HCT116 (cell line): ENCODE data around the gene XPNPEP2.

Source experiments
- CTCF ChIP-seq, 3 experiments: fragments of 200-600 bp in 1 of 3; sonication (generic) in 1 of 3; IDR thresholded peaks in 2 of 3; conservative IDR thresholded peaks in 1 of 3; 2 replicates each; pipeline ENCODE4 v1.5.1; 2012 to 2017; ENCODE audit warnings: low read depth in 2 of 3, low read length in 2 of 3, antibody characterized with exemption in 1 of 3, borderline replicate concordance in 1 of 3, control low read depth in 1 of 3, mild to moderate bottlenecking in 1 of 3, mixed read lengths in 1 of 3, mixed run types in 1 of 3, moderate library complexity in 1 of 3; ENCODE audit not compliant: insufficient read depth in 1 of 3
- EZH2 ChIP-seq: fragments of 200-600 bp; sonication (generic); IDR thresholded peaks from 2 replicates; pipeline ENCODE4 v1.6.1; 2017; ENCODE audit warnings: antibody characterized with exemption, mixed run types
- FOSL1 ChIP-seq: IDR thresholded peaks from 2 replicates; pipeline ENCODE4 v1.6.1; 2012; ENCODE audit warnings: low read depth
- POLR2A ChIP-seq: IDR thresholded peaks from 2 replicates; pipeline ENCODE4 v1.7.0; 2011; ENCODE audit warnings: borderline replicate concordance; ENCODE audit not compliant: insufficient read depth, insufficient read length; ENCODE audit errors: extremely low read depth
- POLR2AphosphoS5 ChIP-seq: IDR thresholded peaks from 2 replicates; pipeline ENCODE4 v1.6.1; 2011; ENCODE audit warnings: mild to moderate bottlenecking, low read depth, low read length, moderate library complexity
- REST ChIP-seq: IDR thresholded peaks from 2 replicates; pipeline ENCODE4 v1.6.1; 2012; ENCODE audit warnings: low read depth
- SIN3A ChIP-seq: IDR thresholded peaks from 2 replicates; pipeline ENCODE4 v1.6.1; 2012; ENCODE audit warnings: low read depth
- SP1 ChIP-seq: IDR thresholded peaks from 2 replicates; pipeline ENCODE4 v1.6.1; 2012; ENCODE audit warnings: low read depth
- ZFX ChIP-seq: fragments of 450-650 bp; IDR thresholded peaks from 2 replicates; pipeline ENCODE4 v1.6.1; 2017
- TF ChIP-seq, protein P1 (sequence below): IDR thresholded peaks from 2 replicates; pipeline ENCODE4 v1.6.1; 2012

DNA sequence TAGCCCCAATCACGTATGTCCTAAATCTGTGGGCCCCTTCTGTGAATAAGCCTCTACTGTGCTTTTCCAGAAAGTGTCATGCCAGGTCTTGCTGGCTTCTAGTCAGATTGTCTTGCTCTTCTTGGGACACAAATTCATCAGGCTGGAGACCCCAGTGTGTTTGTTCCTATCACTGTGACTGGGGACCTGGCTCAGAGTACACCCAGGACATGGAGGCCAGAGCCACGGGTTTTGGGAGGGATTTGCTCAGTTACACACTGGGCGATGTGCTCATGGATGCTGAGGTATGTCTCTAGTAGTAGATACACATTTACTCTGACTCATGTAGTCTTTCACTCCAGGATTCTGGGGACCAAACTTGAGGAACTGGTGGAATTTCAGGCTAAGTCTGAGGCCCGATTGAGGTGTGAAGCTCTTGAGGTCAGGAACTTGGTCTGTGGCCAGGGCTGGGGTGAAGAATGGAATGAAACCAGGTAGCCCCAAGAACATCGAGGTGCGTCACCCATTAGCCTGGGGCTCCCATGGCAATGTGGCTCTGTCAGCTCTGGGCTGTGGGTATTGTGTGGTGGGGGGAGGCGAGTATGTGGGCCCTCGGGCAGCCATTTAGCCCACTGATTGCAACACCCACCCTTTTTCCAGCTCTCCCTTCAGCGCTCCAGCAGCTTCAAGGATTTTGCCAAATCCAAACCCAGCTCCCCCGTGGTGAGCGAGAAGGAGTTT lies 48.7 kb downstream of the XPNPEP2 start:
- no peak for TF ChIP-seq CTCF (IDR thresholded peaks at IDR 0.05 in 2 of 3, conservative IDR thresholded peaks at IDR 0.05 in 1 of 3; ENCODE audit: borderline replicate concordance in 1 of 3, insufficient read depth in 1 of 3, low read depth in 2 of 3, low read length in 2 of 3)
- TF ChIP-seq POLR2AphosphoS5 = no peak
- no peak for TF ChIP-seq ZFX
- TF ChIP-seq EZH2 = no peak
- TF ChIP-seq POLR2A = no peak
- TF ChIP-seq FOSL1 = no peak
- TF ChIP-seq SIN3A = no peak
- no peak for TF ChIP-seq SP1
- TF ChIP-seq REST = no peak
- TF ChIP-seq, protein P1, sequence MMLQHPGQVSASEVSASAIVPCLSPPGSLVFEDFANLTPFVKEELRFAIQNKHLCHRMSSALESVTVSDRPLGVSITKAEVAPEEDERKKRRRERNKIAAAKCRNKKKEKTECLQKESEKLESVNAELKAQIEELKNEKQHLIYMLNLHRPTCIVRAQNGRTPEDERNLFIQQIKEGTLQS = no peak
